A673 (cell line): ENCODE results near the gene RNF145. TPM values are rescaled to one million over a fixed set of nuclear protein-coding genes. Genes with fewer than 3 reads are reported as not detected.

Source experiments
- BruUV-seq: library from RNA; stranded (reverse); fragments of 400-500 nt; replicated peaks from 2 replicates; lab custom pipeline; 2021; lab: Mats Ljungman, UMichigan
- CTCF ChIA-PET: fragments of 300-600 bp; sonication (Branson Sonifier 250); formaldehyde crosslinking; loops from one replicate; lab custom pipeline; 2022; ENCODE audit warnings: antibody characterized with exemption; lab: Charles Lee
- POLR2A ChIA-PET: fragments of 300-600 bp; sonication (Branson Sonifier 250); formaldehyde crosslinking; loops from one replicate; lab custom pipeline; 2022; ENCODE audit warnings: antibody characterized with exemption; ENCODE audit not compliant: low non-redundant PET; lab: Charles Lee
- DNase-seq: peaks from one replicate; pipeline ENCODE4 v3.0.0-alpha.2; 2015; ENCODE audit warnings: low spot score
- H3K27ac ChIP-seq: fragments of 200-600 bp; sonication (generic); 2 replicates; pipeline ENCODE4 v1.5.1; 2016; ENCODE audit warnings: mixed run types, low read depth, mild to moderate bottlenecking, mixed read lengths, antibody characterized with exemption, low read length; ENCODE audit not compliant: poor library complexity, severe bottlenecking
- H3K27me3 ChIP-seq: fragments of 200-600 bp; sonication (generic); replicated peaks from 2 replicates; pipeline ENCODE4 v1.6.1; 2017; ENCODE audit warnings: mixed run types, low read depth, mild to moderate bottlenecking, mixed read lengths, antibody characterized with exemption, low read length; ENCODE audit not compliant: insufficient read depth, poor library complexity
- H3K36me3 ChIP-seq: fragments of 200-600 bp; sonication (generic); 2 replicates; pipeline ENCODE4 v1.6.1; 2016; ENCODE audit warnings: mixed run types, mild to moderate bottlenecking, mixed read lengths, antibody characterized with exemption, low read length; ENCODE audit not compliant: insufficient read depth, poor library complexity, severe bottlenecking
- H3K4me1 ChIP-seq: fragments of 200-600 bp; sonication (generic); 2 replicates; pipeline ENCODE4 v1.6.1; 2017; ENCODE audit warnings: mixed run types, mild to moderate bottlenecking, mixed read lengths, antibody characterized with exemption, low read length; ENCODE audit not compliant: insufficient read depth, poor library complexity, severe bottlenecking
- H3K4me3 ChIP-seq: fragments of 200-600 bp; sonication (generic); 2 replicates; pipeline ENCODE4 v1.5.1; 2016; ENCODE audit warnings: low read depth, mixed run types, mild to moderate bottlenecking, mixed read lengths, low read length; ENCODE audit not compliant: poor library complexity, severe bottlenecking
- H3K9me3 ChIP-seq: fragments of 200-600 bp; sonication (generic); 2 replicates; pipeline ENCODE4 v1.6.1; 2016; ENCODE audit warnings: mixed run types, low read depth, mild to moderate bottlenecking, mixed read lengths, antibody characterized with exemption, low read length; ENCODE audit not compliant: poor library complexity, severe bottlenecking
- EZH2 ChIP-seq: fragments of 200-600 bp; sonication (generic); IDR thresholded peaks from 2 replicates; pipeline ENCODE4 v1.6.1; 2017; ENCODE audit warnings: borderline replicate concordance, low read depth, mild to moderate bottlenecking, mixed read lengths, antibody characterized with exemption, low read length; ENCODE audit not compliant: poor library complexity, severe bottlenecking
- intact Hi-C: fragments of 100-400 bp; cut with micrococcal nuclease; formaldehyde crosslinking; loops from one replicate; pipeline ENCODE4 v1.10.0; 2022; ENCODE audit not compliant: unreplicated experiment
- total RNA-seq: library from RNA; stranded (reverse); gene quantifications from 2 replicates; pipeline ENCODE4 v1.2.3, GENCODE V29; 2021
- TF ChIP-seq, protein P1 (sequence below): fragments of 300-800, 200-600 bp; sonication (generic); conservative IDR thresholded peaks from 2 replicates; pipeline ENCODE4 v1.5.1; 2017; ENCODE audit warnings: low read depth, mild to moderate bottlenecking, antibody characterized with exemption, low read length, moderate library complexity, mixed read lengths

RNF145 gene
- total RNA-seq, 1 experiment from 2014 or later: 132 TPM

DNA sequence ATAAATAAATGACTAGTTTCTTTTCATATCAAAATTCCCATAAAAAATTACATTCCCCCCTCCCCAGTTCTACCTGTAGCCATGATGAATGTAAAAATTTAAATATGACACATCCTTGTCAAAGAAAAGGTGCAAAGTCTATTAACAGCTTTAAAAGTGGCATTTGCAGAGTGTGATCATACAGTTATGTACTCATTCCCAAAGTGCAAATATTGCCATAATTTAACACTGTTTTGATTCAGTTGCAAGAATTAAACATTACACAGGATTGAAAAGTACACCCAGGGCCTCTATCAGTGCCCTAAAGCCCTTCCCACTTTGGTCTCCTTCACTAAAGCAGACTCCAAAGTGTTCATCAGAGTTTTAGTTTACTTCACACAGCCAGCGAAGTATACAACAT is 51.8 kb downstream of the RNF145 start:
- Histone ChIP-seq H3K9me3 (no peaks in the 10 kb centered on the region), H3K4me3 (no peak overlapping the region), H3K4me1 (peaks cover 19% of the 10 kb centered on the region), H3K36me3 (peaks cover 62% of the 10 kb centered on the region), H3K27ac (no peak overlapping the region), H3K27me3 (no peaks in the 10 kb centered on the region)
- BruUV-seq: TSS peak; percentile 71
- ChIA-PET POLR2A (no interaction called here), CTCF (interaction anchor here (0.9 to 1.7 kb wide), 2 partner anchors 159 to 1082 kb away, joined by 3 to 9 read pairs; no protein-coding TSS in a partner anchor)
- TF ChIP-seq EZH2: no peak
- TF ChIP-seq, protein P1, sequence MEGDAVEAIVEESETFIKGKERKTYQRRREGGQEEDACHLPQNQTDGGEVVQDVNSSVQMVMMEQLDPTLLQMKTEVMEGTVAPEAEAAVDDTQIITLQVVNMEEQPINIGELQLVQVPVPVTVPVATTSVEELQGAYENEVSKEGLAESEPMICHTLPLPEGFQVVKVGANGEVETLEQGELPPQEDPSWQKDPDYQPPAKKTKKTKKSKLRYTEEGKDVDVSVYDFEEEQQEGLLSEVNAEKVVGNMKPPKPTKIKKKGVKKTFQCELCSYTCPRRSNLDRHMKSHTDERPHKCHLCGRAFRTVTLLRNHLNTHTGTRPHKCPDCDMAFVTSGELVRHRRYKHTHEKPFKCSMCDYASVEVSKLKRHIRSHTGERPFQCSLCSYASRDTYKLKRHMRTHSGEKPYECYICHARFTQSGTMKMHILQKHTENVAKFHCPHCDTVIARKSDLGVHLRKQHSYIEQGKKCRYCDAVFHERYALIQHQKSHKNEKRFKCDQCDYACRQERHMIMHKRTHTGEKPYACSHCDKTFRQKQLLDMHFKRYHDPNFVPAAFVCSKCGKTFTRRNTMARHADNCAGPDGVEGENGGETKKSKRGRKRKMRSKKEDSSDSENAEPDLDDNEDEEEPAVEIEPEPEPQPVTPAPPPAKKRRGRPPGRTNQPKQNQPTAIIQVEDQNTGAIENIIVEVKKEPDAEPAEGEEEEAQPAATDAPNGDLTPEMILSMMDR: no peak
- no peak for DNase-seq
- intact Hi-C loops: loop anchor here (5.0 kb wide), 1 partner anchor 50 kb away; the partner anchor contains the start of gene RNF145

DNA sequence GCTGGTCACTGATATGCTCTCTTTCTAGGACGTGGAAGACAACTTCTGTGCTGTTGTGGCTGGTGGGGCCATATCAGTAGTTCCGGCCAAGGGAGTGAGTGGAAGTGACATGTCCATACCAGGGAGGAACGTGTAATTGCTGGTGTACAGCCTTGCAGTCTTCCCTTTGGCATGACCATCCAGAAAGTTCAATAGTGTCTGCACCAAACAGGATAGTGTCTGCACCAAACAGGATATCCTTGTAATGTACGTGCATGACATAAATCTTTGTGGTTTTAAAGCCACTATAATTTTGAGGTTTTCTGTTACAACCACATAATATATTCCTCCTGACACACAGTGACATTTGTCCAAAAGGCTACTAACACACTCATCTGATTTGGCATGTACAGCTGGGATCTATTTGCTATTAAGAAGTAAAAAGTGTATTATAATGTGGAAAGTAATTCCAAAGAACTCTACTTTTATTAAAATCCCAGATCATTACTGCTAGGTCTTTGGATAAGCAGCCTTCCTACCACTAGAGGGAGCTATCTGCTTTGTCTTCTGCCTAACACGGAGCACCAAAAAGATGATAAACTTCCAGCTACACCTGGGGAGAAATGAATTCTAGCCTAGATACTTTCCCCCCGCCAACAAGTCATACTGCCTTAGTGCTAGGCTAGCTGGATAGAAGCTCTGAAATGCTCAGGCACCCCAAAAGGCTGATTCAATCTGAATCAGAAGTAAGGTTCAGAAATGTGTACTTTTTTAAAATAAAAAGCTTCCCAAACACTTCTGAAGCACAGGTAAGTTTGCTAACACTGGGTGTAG is 52.7 kb downstream of the RNF145 start:
- TF ChIP-seq, protein P1: peak; percentile 76
- TF ChIP-seq EZH2: no peak
- H3K4me1 ChIP-seq: peaks cover 19% of the 10 kb centered on the region
- H3K36me3 ChIP-seq: peaks cover 56% of the 10 kb centered on the region
- DNase-seq: peak; percentile 66
- H3K27ac ChIP-seq: no peak overlapping the region
- intact Hi-C loops: loop anchor here (1.0 to 5.0 kb wide), 2 partner anchors 51 to 161 kb away; partner anchors contain the start of gene RNF145
- no peaks in the 10 kb centered on the region for H3K27me3 ChIP-seq
- no TSS peak for BruUV-seq
- ChIA-PET CTCF (interaction anchor here (0.7 to 1.7 kb wide), 4 partner anchors 14 to 1081 kb away, joined by 3 to 9 read pairs (median 3); no protein-coding TSS in a partner anchor), POLR2A (interaction anchor here (0.6 kb wide), 1 partner anchor 129 kb away, joined by 3 read pairs; no protein-coding TSS in a partner anchor)
- H3K4me3 ChIP-seq: no peak overlapping the region
- H3K9me3 ChIP-seq: no peaks in the 10 kb centered on the region

DNA sequence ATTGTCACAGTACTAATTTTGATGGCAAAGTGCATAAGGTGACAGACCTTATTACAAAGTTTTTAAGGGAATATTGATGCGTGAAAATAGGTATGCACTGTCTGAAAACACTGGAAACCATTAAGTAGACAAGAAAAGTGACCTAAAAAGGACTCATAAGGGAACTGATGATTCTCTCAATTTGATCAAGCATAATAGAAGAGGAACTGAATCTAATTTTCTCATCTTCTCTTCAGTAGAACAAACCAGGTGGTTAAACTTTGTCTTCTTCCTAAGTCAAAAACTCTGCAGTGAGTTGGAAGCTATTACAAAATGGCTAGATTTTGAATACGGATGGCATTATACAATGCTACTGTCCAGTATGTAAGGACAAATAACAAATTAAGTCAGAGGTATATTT is 53.4 kb downstream of the RNF145 start:
- H3K27ac ChIP-seq: no peak overlapping the region
- TF ChIP-seq, protein P1: no peak
- no peak for TF ChIP-seq EZH2
- no peak overlapping the region for H3K4me3 ChIP-seq
- ChIA-PET POLR2A (no interaction called here), CTCF (no interaction called here)
- intact Hi-C loops: loop anchor here (1.0 to 5.0 kb wide), 2 partner anchors 51 to 161 kb away; partner anchors contain the start of gene RNF145
- BruUV-seq: no TSS peak
- H3K36me3 ChIP-seq: peaks cover 49% of the 10 kb centered on the region
- no peaks in the 10 kb centered on the region for H3K27me3 ChIP-seq
- DNase-seq: no peak
- H3K9me3 ChIP-seq: no peaks in the 10 kb centered on the region
- peaks cover 19% of the 10 kb centered on the region for H3K4me1 ChIP-seq
